Neutrophil (primary cell): ENCODE data around the gene CNTN5.

ENCODE experiments used
- H3K27ac ChIP-seq: fragments of 200-600 bp; sonication (generic); 2 replicates; pipeline ENCODE4 v1.5.1; 2016; ENCODE audit warnings: mild to moderate bottlenecking, moderate library complexity
- H3K27me3 ChIP-seq: fragments of 200-600 bp; sonication (generic); 2 replicates; pipeline ENCODE4 v1.6.0; 2016; ENCODE audit warnings: mild to moderate bottlenecking
- H3K36me3 ChIP-seq: fragments of 200-600 bp; sonication (generic); 2 replicates; pipeline ENCODE4 v1.5.1; 2017
- H3K4me1 ChIP-seq, 2 experiments: fragments of 200-600 bp in 1 of 2; sonication (generic) in 1 of 2; 1 replicate in 1 of 2; 2 replicates in 1 of 2; pipeline versions ENCODE4 v1.5.1 to v1.6.1; 2013 to 2016; ENCODE audit warnings: low read depth in 1 of 2, low read length in 1 of 2, mild to moderate bottlenecking in 1 of 2, moderate library complexity in 1 of 2; ENCODE audit not compliant: control insufficient read depth in 1 of 2, insufficient read depth in 1 of 2
- H3K4me3 ChIP-seq, 2 experiments: fragments of 200-600 bp in 1 of 2; sonication (generic) in 1 of 2; 1 replicate in 1 of 2; 2 replicates in 1 of 2; pipeline ENCODE4 v1.5.1; 2013 to 2016; ENCODE audit warnings: low read depth in 1 of 2, low read length in 1 of 2, mild to moderate bottlenecking in 1 of 2, moderate library complexity in 1 of 2
- H3K9me3 ChIP-seq: fragments of 200-600 bp; sonication (generic); 2 replicates; pipeline ENCODE4 v1.5.1; 2016
- TF ChIP-seq, protein P1 (sequence below): fragments of 200-600 bp; sonication (generic); IDR thresholded peaks from 2 replicates; pipeline ENCODE4 v1.5.1; 2016; ENCODE audit warnings: antibody characterized with exemption

CNTN5 gene

DNA sequence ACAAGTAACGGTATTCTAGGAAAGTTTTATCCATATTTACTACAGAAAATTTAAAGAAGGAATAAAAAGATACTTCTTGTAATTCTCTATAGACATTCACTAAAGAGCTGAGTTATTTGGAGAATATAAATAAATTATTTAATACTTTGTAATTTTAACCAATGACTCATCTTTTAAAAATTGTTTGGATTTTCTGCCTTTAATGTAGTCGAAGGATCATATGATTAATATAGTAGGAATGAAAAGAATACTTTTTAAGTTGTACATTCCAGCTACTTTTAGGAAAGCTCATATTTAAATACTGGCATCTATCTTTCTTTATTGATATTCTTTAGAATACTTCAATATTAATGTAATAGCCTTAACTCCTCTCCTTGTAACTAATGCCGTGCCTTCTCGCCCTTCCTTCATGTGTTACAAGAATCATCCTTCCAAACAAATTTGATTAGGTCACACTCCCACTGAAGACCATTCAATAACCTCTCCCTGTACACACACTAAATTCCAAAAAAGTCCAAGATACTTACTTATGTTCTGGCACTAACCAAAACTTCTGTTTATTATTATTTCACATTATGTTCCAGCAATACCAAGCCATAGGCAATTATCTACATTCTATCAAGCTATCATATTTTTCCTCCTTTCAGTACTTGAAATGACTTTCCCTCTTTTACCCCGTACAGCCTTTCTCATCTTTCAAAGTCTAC, 501.9 kb downstream of the CNTN5 start:
- TF ChIP-seq, protein P1, sequence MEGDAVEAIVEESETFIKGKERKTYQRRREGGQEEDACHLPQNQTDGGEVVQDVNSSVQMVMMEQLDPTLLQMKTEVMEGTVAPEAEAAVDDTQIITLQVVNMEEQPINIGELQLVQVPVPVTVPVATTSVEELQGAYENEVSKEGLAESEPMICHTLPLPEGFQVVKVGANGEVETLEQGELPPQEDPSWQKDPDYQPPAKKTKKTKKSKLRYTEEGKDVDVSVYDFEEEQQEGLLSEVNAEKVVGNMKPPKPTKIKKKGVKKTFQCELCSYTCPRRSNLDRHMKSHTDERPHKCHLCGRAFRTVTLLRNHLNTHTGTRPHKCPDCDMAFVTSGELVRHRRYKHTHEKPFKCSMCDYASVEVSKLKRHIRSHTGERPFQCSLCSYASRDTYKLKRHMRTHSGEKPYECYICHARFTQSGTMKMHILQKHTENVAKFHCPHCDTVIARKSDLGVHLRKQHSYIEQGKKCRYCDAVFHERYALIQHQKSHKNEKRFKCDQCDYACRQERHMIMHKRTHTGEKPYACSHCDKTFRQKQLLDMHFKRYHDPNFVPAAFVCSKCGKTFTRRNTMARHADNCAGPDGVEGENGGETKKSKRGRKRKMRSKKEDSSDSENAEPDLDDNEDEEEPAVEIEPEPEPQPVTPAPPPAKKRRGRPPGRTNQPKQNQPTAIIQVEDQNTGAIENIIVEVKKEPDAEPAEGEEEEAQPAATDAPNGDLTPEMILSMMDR: no peak
- H3K27ac ChIP-seq: no peak overlapping the region

DNA sequence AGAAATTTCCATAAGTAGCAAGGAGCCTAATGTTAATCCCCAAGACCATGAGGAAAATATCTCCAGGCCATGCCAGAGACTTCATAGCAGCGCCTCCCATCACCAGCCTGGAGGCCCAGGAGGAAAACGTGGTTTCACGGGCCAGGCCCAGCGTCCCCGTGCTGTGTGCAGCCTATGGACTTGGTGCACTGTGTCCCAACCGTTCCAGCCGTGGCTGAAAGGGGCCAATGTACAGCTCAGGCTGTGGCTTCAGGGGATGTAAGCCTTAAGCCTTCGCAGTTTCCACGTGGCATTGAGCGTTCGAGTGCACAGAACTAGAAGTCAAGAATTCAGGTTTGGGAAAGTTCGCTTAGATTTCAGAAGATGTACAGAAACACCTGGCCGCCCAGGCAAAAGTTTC, 510.7 kb downstream of the CNTN5 start:
- no peak overlapping the region for H3K4me3 ChIP-seq
- H3K36me3 ChIP-seq: no peaks in the 10 kb centered on the region
- no peak overlapping the region for H3K27ac ChIP-seq
- TF ChIP-seq, protein P1: no peak
- H3K9me3 ChIP-seq: no peaks in the 10 kb centered on the region
- no peaks in the 10 kb centered on the region for H3K27me3 ChIP-seq
- H3K4me1 ChIP-seq: no peaks in the 10 kb centered on the region

More for the DNA sequence above, 501.9 kb downstream of the CNTN5 start:
- H3K4me1 ChIP-seq: no peaks in the 10 kb centered on the region
- no peaks in the 10 kb centered on the region for H3K36me3 ChIP-seq
- no peak overlapping the region for H3K4me3 ChIP-seq
- no peaks in the 10 kb centered on the region for H3K9me3 ChIP-seq
- no peaks in the 10 kb centered on the region for H3K27me3 ChIP-seq

DNA sequence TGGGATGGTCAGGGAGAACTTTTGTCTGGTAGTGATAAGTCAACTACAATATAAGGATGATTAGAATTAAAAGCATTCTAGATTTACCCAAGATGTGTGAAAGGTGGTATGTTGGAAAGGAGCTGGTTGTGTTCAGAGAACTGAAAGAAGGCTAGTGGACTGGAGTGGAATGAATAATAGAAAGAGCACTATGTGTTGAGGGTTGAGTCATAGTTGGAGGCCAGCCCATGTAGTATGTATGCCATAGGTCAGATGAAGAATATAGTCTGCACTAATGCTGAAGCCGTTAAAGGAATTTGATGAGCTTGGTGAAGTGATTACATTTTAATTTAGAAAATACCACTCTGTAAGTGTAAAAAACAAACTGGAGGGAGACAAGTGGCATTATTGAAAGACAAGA, 514.1 kb downstream of the CNTN5 start:
- Histone ChIP-seq H3K4me3 (no peak overlapping the region), H3K27me3 (no peaks in the 10 kb centered on the region), H3K9me3 (no peaks in the 10 kb centered on the region), H3K4me1 (no peaks in the 10 kb centered on the region), H3K27ac (no peak overlapping the region), H3K36me3 (no peaks in the 10 kb centered on the region)
- TF ChIP-seq, protein P1: no peak

DNA sequence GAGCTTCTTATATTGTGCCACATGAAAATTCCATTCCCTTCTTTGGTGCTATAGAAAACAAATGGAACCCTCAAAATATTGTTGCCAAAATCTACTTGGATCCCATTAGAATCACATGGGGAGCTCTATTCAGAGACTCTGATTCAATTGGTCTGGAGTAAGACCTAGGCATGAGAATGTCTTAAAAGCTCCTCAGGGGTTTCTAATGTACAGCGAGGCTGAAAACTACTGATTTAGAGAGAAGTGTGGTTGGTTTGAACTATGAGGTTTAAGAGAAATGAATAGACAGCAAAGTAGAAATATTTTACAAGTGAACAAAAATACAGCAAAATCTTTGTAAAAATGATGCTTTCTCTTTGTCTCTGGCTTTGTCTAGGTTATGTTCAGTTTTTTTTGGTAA, 514.7 kb downstream of the CNTN5 start:
- H3K27me3 ChIP-seq: no peaks in the 10 kb centered on the region
- no peaks in the 10 kb centered on the region for H3K36me3 ChIP-seq
- TF ChIP-seq, protein P1: no peak
- H3K4me3 ChIP-seq: no peak overlapping the region
- H3K27ac ChIP-seq: no peak overlapping the region
- H3K9me3 ChIP-seq: no peaks in the 10 kb centered on the region
- no peaks in the 10 kb centered on the region for H3K4me1 ChIP-seq

DNA sequence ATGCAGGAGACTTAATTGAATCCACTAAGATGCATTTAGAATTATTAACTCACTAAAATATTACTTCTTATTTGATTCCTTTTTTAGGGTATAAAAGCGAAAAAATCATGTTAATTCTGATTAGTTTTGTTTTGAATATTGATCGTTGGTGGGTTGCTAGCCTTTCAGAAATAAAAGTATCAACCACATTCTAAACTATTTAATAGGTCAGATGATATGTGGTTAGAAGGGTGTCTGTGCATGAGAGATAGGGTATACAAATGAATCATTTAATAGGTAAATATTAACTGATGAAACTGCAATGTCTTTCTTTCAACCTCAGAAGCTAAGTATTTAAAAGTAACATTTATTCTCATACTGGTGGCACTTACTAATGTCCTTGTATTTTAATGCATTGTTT, 515.1 kb downstream of the CNTN5 start:
- Histone ChIP-seq H3K4me1 (no peaks in the 10 kb centered on the region), H3K9me3 (no peaks in the 10 kb centered on the region), H3K27ac (no peak overlapping the region), H3K4me3 (no peak overlapping the region), H3K27me3 (no peaks in the 10 kb centered on the region), H3K36me3 (no peaks in the 10 kb centered on the region)
- TF ChIP-seq, protein P1: no peak
